Astrocyte of the cerebellum (primary cell): ENCODE results near the gene TAF6L.

Experiments used
- DNase-seq: peaks from one replicate; pipeline ENCODE4 v3.0.0-alpha.2; 2011; ENCODE audit warnings: low read depth
- H3K4me3 ChIP-seq: 2 replicates; pipeline ENCODE4 v1.5.1; 2011; ENCODE audit warnings: mild to moderate bottlenecking, low read depth, low read length, moderate library complexity
- in situ Hi-C: cut with HindIII; loops from 2 replicates; pipeline ENCODE4 v1.10.0; 2017; ENCODE audit warnings: low sequenced_read_pairs
- TF ChIP-seq, protein P1 (sequence below): IDR thresholded peaks from 2 replicates; pipeline ENCODE4 v1.5.1; 2012; ENCODE audit warnings: low read length, low read depth, moderate library complexity, mild to moderate bottlenecking; ENCODE audit errors: missing control alignments

The TAF6L gene

DNA sequence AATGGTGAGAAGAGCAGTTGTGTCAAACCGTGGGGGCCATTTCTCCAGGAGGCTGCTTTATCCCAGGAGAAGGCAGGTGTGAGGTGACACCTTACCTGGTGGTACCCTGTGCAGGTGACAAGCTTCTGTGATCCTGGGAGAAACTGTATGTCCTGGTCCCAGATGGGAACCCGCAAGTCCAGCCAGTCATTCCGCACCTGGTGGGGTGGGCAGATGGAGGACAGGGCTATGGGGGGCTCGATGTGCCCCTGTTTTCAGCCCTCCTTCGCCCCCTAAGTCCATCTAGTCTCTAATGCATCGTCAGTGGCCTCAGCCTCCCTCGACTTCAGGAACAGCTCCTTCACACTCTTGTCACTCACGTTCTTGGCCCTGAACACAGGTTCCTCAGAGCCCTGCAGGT, 64.1 kb downstream of the TAF6L start:
- no peak overlapping the region for H3K4me3 ChIP-seq
- TF ChIP-seq, protein P1, sequence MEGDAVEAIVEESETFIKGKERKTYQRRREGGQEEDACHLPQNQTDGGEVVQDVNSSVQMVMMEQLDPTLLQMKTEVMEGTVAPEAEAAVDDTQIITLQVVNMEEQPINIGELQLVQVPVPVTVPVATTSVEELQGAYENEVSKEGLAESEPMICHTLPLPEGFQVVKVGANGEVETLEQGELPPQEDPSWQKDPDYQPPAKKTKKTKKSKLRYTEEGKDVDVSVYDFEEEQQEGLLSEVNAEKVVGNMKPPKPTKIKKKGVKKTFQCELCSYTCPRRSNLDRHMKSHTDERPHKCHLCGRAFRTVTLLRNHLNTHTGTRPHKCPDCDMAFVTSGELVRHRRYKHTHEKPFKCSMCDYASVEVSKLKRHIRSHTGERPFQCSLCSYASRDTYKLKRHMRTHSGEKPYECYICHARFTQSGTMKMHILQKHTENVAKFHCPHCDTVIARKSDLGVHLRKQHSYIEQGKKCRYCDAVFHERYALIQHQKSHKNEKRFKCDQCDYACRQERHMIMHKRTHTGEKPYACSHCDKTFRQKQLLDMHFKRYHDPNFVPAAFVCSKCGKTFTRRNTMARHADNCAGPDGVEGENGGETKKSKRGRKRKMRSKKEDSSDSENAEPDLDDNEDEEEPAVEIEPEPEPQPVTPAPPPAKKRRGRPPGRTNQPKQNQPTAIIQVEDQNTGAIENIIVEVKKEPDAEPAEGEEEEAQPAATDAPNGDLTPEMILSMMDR, result no peak
- in situ Hi-C loops, result no loop called here
- no peak for DNase-seq
